ENCODE data around the gene MPRIP. TPM values are rescaled to one million over a fixed set of nuclear protein-coding genes. Genes with fewer than 3 reads are reported as not detected.

Gene MPRIP
- total RNA-seq, 2 donors from 2014 or later, result 147 to 269 TPM

DNA sequence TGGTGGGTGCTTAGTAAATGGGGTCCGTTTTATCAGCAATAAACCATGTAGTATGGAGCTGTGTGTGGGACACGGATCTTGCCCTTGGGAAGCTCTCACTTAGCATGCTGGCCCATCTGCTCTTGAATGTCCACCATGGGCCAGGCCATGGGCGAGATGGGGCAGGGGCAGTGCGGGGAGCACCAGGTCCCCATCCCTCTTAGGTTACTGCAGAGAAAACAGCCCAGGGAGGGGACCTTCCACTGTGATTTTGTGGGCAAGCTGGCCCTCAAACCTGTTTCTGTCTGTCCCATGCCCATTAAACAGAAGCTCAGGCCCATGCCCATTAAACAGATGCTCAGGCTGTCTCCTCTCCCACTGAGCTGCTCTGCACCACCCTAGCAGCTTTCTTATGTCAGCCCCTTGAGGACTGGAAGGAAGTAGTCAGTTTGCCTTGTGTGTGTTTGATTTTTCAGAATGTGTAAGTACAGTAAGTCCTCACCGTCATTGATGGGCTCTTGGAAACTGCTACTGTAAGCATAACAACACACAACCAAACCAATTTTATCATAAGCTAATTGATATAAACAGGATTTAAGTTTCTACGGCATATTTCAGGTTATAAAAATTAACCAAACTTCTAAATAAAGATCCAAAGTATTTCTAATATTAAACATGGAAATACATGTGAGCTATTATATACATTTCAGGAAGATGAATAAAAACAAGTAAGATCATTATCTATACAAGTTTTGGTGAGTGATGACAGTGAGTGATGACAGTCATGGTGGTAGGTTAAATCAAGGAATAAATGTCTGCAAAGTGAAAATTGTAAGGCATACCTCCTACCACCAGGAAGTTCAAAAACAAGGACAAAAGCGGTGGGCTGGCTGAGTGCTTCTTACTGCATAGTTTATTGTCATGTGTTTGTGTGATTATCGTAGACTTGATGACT, 11.5 kb downstream of the MPRIP start:
- ATAC-seq (no peak), DNase-seq (peak in 1 of 4 donors; percentile 5)
- intact Hi-C loops (cut with DNase I), result no loop called here
- no peaks in the 10 kb centered on the region for H3K27me3 ChIP-seq
- peaks cover 83% of the 10 kb centered on the region for H3K4me1 ChIP-seq
- 77 to 78% methylated on average over 7 to 8 of the region's 8 CpGs for WGBS, 2 donors
- no peak for TF ChIP-seq POLR2A (IDR thresholded peaks at IDR 0.05)
- TF ChIP-seq, protein P1, sequence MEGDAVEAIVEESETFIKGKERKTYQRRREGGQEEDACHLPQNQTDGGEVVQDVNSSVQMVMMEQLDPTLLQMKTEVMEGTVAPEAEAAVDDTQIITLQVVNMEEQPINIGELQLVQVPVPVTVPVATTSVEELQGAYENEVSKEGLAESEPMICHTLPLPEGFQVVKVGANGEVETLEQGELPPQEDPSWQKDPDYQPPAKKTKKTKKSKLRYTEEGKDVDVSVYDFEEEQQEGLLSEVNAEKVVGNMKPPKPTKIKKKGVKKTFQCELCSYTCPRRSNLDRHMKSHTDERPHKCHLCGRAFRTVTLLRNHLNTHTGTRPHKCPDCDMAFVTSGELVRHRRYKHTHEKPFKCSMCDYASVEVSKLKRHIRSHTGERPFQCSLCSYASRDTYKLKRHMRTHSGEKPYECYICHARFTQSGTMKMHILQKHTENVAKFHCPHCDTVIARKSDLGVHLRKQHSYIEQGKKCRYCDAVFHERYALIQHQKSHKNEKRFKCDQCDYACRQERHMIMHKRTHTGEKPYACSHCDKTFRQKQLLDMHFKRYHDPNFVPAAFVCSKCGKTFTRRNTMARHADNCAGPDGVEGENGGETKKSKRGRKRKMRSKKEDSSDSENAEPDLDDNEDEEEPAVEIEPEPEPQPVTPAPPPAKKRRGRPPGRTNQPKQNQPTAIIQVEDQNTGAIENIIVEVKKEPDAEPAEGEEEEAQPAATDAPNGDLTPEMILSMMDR (IDR thresholded peaks at IDR 0.05), result no peak
- H3K4me3 ChIP-seq, result no peak overlapping the region
- no peaks in the 10 kb centered on the region for H3K36me3 ChIP-seq (replicated peaks in 1 of 2; ENCODE audit: insufficient read depth in 1 of 2, low read depth in 2 of 2)
- peak overlapping the region in 3 of 4 donors; percentile 65 to 83 (median 68) for H3K27ac ChIP-seq
- H3K9me3 ChIP-seq, result no peaks in the 10 kb centered on the region

DNA sequence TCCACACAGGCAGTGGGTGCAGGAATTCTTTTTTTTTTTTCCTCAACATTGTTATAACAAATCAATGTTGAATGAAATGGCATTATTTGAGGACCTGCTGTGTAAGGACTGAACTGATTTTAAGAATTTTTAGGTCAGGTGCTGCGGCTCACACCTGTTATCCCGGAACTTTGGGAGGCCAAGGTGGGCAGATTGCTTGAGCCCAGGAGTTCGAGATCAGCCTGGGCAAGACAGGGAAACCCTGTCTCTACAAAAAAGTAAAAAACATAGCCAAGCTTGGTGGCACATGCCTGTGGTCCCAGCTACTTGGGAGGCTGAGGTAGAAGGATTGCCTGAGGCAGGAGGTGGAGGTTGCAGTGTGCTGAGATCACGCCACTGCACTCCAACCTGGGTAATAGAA, 12.4 kb downstream of the MPRIP start:
- no peaks in the 10 kb centered on the region for H3K36me3 ChIP-seq (replicated peaks in 1 of 2; ENCODE audit: insufficient read depth in 1 of 2, low read depth in 2 of 2)
- peak overlapping the region in 1 of 4 donors; percentile 73 for H3K27ac ChIP-seq
- 92 to 97% methylated on average over 4 of the region's 4 CpGs for WGBS, 2 donors
- H3K9me3 ChIP-seq, result no peaks in the 10 kb centered on the region
- no peak overlapping the region for H3K4me3 ChIP-seq
- TF ChIP-seq, protein P1 (IDR thresholded peaks at IDR 0.05), result no peak
- TF ChIP-seq POLR2A (IDR thresholded peaks at IDR 0.05), result no peak
- no peak for ATAC-seq
- DNase-seq, result peak in 1 of 4 donors; percentile 5
- H3K27me3 ChIP-seq, result no peaks in the 10 kb centered on the region
- intact Hi-C loops (cut with DNase I), result loop anchor here (5.0 kb wide), 1 partner anchor 58 kb away; no protein-coding TSS in a partner anchor
- peaks cover 78% of the 10 kb centered on the region for H3K4me1 ChIP-seq

DNA sequence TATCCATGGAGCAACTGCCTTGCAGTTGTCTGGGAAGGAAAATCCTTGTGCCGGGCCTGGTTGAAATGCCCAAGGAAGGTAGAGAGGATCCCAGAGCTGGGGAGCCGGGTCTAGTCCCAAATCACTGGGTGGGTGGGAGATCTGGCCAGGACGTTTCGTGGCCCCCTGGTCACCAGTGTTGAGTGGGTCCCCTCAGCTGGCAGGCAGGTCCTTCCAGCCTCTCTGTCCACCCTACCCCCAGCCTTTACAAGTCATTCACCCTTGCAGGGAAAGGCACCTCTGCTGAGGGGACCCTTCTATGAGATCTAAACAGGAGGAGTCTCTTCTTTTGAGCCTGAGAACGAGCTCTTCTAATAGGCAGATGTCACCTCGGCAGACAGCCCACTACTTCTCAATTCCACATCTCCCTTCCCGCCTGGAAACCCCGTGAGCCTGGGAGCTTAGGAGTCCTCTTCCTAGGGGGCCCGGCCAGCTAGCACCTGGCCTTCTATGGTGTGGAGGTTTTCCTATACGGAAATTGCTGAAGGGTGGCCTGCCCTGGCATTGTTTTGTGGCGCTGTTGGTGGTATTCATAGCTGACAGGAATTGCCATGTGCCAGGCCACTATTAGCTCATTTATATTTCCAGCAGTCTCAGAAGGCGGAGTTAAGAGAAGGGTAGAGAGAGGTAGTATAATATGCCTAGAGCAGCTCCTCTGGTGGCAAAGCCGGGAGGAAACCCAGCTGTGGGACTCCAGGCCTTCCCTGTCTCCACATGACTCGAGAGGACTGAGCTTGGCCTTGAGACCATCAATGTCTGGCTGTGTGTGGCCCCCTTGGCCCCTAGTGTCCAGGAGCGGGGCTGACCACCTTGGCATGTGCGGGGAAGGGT, 13.3 kb downstream of the MPRIP start:
- 56 to 64% methylated on average over 16 of the region's 16 CpGs for WGBS, 2 donors
- H3K36me3 ChIP-seq (replicated peaks in 1 of 2; ENCODE audit: insufficient read depth in 1 of 2, low read depth in 2 of 2), result no peaks in the 10 kb centered on the region
- no peaks in the 10 kb centered on the region for H3K27me3 ChIP-seq
- H3K4me3 ChIP-seq, result no peak overlapping the region
- H3K27ac ChIP-seq, result peak overlapping the region; percentile 69 to 73 (median 72)
- peak in 3 of 4 donors; percentile 5 to 46 (median 37) for DNase-seq
- peaks cover 85% of the 10 kb centered on the region for H3K4me1 ChIP-seq
- TF ChIP-seq POLR2A (IDR thresholded peaks at IDR 0.05), result no peak
- TF ChIP-seq, protein P1 (IDR thresholded peaks at IDR 0.05), result peak in 4 of 7 experiments; percentile 18 to 38 (median 22)
- no peaks in the 10 kb centered on the region for H3K9me3 ChIP-seq
- ATAC-seq, result peak; percentile 66
- intact Hi-C loops (cut with DNase I), result loop anchor here (5.0 kb wide), 1 partner anchor 57 kb away; no protein-coding TSS in a partner anchor

DNA sequence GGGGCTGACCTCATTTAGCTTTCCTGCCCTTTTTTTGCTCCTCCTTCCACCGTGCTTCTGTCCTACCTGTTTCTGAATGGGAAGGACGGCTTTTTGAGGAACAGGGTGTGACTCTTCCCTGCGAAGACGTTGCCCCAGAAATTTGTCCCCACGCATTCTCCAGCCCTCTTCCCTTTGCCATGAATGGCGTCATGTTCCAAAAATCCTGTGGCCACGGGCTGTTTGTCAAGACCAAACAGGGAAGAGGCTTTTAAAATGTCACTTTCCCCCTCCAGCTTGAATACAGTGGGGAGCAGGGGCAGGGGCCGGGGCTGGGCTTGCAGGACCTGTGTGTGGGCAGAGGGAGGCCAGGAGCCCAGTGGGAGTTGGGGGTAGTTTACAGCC, 13.9 kb downstream of the MPRIP start:
- peaks cover 85% of the 10 kb centered on the region for H3K4me1 ChIP-seq
- TF ChIP-seq, protein P1 (IDR thresholded peaks at IDR 0.05), result no peak
- no peak for TF ChIP-seq POLR2A (IDR thresholded peaks at IDR 0.05)
- 61 to 63% methylated on average over 8 of the region's 8 CpGs for WGBS, 2 donors
- intact Hi-C loops (cut with DNase I), result loop anchor here (5.0 kb wide), 1 partner anchor 56 kb away; no protein-coding TSS in a partner anchor
- H3K27ac ChIP-seq, result peak overlapping the region; percentile 69 to 73 (median 72)
- no peaks in the 10 kb centered on the region for H3K36me3 ChIP-seq (replicated peaks in 1 of 2; ENCODE audit: insufficient read depth in 1 of 2, low read depth in 2 of 2)
- no peak overlapping the region for H3K4me3 ChIP-seq
- no peaks in the 10 kb centered on the region for H3K9me3 ChIP-seq
- ATAC-seq, result peak; percentile 19
- H3K27me3 ChIP-seq, result no peaks in the 10 kb centered on the region
- peak in 1 of 4 donors; percentile 17 for DNase-seq

Measured in body of pancreas (tissue), 4 donors.